T-helper 2 cell treated with Interferon-gamma antibody and Interleukin-4, amounts not matched to agents 5 μg/mL and 100 μg/mL, for 36 hours (primary cell): ENCODE data around the gene NR2E1.

ENCODE experiments used
- DNase-seq: peaks from one replicate; pipeline ENCODE4 v3.0.0; 2021; ENCODE audit warnings: low spot score
- H3K27ac Mint-ChIP-seq: one replicate; pipeline ENCODE4 v1.8.0; 2021; ENCODE audit warnings: mild to moderate bottlenecking, mixed read lengths
- H3K27me3 Mint-ChIP-seq: one replicate; pipeline ENCODE4 v1.8.0; 2021; ENCODE audit warnings: low read depth, mixed read lengths
- H3K36me3 Mint-ChIP-seq: one replicate; pipeline ENCODE4 v1.8.0; 2021; ENCODE audit warnings: low read depth, mixed read lengths
- H3K4me1 Mint-ChIP-seq: one replicate; pipeline ENCODE4 v1.8.0; 2021; ENCODE audit warnings: low read depth, mixed read lengths
- H3K4me3 Mint-ChIP-seq: one replicate; pipeline ENCODE4 v1.8.0; 2022; ENCODE audit warnings: mild to moderate bottlenecking, moderate library complexity, mixed read lengths
- H3K9me3 Mint-ChIP-seq: one replicate; pipeline ENCODE4 v1.8.0; 2021; ENCODE audit warnings: mixed read lengths

The NR2E1 gene

GRCh38 chr6:108236791-108237190, 71.0 kb downstream of the NR2E1 start:
- no peak for DNase-seq
- Mint-ChIP-seq H3K27ac (no peak overlapping the region), H3K4me1 (no peaks in the 10 kb centered on the region), H3K36me3 (peaks cover 19% of the 10 kb centered on the region), H3K27me3 (no peaks in the 10 kb centered on the region), H3K4me3 (no peak overlapping the region), H3K9me3 (no peaks in the 10 kb centered on the region)

- peaks cover 2% of the 10 kb centered on the region for H3K4me1 Mint-ChIP-seq
- no peak overlapping the region for H3K4me3 Mint-ChIP-seq
- DNase-seq = no peak
- H3K27ac Mint-ChIP-seq = no peak overlapping the region
- H3K9me3 Mint-ChIP-seq = peaks cover 3% of the 10 kb centered on the region
- H3K27me3 Mint-ChIP-seq = no peaks in the 10 kb centered on the region
- peaks cover 31% of the 10 kb centered on the region for H3K36me3 Mint-ChIP-seq
Measured at GRCh38 chr6:108238322-108238721, 72.5 kb downstream of the NR2E1 start.
